Thyroid gland (tissue), 4 donors: ENCODE measurements around the gene TNFSF8.

ENCODE experiments used
- CTCF ChIP-seq, 6 experiments: fragments of 200-600 bp in 3 of 6; fragments of 450-650 bp in 3 of 6; sonication (generic) in 3 of 6; IDR thresholded peaks; one replicate each; pipeline ENCODE4 v1.5.1; 2016 to 2019; ENCODE audit warnings: antibody characterized with exemption in 6 of 6, mild to moderate bottlenecking in 2 of 6, inconsistent platforms in 1 of 6, moderate library complexity in 1 of 6
- POLR2A ChIP-seq, 2 donors: fragments of 450-650 bp; IDR thresholded peaks; one replicate each; pipeline ENCODE4 v1.6.1; 2017; ENCODE audit warnings: antibody characterized with exemption in 2 of 2, mild to moderate bottlenecking in 2 of 2, moderate library complexity in 1 of 2

GRCh38 chr9:114898741-114899140, 31.6 kb downstream of the TNFSF8 start:
- TF ChIP-seq CTCF (IDR thresholded peaks at IDR 0.05) (no peak), POLR2A (IDR thresholded peaks at IDR 0.05) (no peak)
